ENCODE data around the gene DMXL1.

DNA sequence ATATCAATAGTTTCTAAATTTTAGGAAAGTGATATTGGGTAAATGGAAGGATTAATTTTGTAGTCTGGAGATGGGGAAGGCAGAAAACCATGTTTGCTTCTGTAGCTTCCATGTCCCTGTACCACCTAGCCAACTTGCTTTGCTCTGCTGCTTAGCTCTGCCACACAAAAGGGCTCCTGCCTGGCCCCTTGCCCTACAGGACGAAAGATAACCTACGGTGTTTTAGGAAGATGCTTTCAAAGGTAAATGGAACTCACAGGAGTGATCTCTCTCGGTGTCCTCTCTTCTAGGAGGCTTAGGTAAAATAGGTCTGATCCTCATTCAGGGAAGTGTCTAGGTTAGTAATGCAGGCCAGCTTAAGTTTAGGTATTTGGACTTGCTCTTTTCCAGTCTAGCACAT, 37.8 kb upstream of the DMXL1 start:
- TF ChIP-seq, protein P1, sequence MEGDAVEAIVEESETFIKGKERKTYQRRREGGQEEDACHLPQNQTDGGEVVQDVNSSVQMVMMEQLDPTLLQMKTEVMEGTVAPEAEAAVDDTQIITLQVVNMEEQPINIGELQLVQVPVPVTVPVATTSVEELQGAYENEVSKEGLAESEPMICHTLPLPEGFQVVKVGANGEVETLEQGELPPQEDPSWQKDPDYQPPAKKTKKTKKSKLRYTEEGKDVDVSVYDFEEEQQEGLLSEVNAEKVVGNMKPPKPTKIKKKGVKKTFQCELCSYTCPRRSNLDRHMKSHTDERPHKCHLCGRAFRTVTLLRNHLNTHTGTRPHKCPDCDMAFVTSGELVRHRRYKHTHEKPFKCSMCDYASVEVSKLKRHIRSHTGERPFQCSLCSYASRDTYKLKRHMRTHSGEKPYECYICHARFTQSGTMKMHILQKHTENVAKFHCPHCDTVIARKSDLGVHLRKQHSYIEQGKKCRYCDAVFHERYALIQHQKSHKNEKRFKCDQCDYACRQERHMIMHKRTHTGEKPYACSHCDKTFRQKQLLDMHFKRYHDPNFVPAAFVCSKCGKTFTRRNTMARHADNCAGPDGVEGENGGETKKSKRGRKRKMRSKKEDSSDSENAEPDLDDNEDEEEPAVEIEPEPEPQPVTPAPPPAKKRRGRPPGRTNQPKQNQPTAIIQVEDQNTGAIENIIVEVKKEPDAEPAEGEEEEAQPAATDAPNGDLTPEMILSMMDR (conservative IDR thresholded peaks at IDR 0.05 in 1 of 2, IDR thresholded peaks at IDR 0.05 in 1 of 2; ENCODE audit: extremely low read depth in 1 of 2, insufficient read depth in 1 of 2, low read depth in 1 of 2, low read length in 2 of 2): no peak
- no peak for TF ChIP-seq EZH2 (IDR thresholded peaks at IDR 0.05; ENCODE audit: borderline replicate concordance, low read length)
